Stimulated activated CD8-positive, alpha-beta memory T cell treated with anti-CD3 and anti-CD28 coated beads, Interleukin-12 subunit alpha, Interleukin-12 subunit beta, amount 100 ng/mL, for 24 hours (primary cell): ENCODE measurements around the gene ZNF628.
"Not testable (repeated sequence)": the region's sequence is repeated elsewhere in the genome, so short reads cannot be mapped to it uniquely, and the experiment has no call there.

Source experiments
- DNase-seq: peaks from one replicate; pipeline ENCODE4 v3.0.0-alpha.2; 2020; ENCODE audit errors: extremely low read depth

The ZNF628 gene

GRCh38 chr19:55476100-55476775 lies at the start of gene ZNF628:
TSS of gene ZNF628 (plus strand) at chr19:55476617. CDS start at chr19:55479911, 3,294 bp downstream.
- DNase-seq, result peak; percentile 96

- no peak for DNase-seq
Measured at GRCh38 chr19:55431183-55431582, 45.2 kb upstream of the ZNF628 start.

GRCh38 chr19:55432241-55432959 lies 44.0 kb upstream of the ZNF628 start:
- DNase-seq, result no peak

DNA sequence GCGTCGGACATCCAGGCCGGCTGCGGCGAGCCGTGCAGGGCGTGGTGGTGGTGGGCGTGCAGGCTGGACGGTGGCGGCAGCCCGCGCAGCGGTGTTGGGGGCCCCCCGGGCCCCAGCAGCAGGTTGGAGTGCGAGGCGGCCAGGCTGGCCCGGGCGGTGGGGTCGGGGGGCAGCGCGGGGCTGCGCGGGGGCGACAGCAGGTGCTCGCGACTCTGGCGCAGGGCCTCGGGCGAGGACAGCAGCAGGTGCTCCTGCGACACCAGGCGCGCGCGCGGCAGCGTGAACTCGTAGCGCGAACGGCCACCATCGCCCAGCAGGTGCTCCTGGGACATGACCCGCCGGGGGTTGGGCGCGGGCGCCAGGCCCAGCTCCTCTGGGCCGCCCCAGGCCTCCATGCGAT lies 43.1 kb upstream of the ZNF628 start:
- DNase-seq, result no peak

DNA sequence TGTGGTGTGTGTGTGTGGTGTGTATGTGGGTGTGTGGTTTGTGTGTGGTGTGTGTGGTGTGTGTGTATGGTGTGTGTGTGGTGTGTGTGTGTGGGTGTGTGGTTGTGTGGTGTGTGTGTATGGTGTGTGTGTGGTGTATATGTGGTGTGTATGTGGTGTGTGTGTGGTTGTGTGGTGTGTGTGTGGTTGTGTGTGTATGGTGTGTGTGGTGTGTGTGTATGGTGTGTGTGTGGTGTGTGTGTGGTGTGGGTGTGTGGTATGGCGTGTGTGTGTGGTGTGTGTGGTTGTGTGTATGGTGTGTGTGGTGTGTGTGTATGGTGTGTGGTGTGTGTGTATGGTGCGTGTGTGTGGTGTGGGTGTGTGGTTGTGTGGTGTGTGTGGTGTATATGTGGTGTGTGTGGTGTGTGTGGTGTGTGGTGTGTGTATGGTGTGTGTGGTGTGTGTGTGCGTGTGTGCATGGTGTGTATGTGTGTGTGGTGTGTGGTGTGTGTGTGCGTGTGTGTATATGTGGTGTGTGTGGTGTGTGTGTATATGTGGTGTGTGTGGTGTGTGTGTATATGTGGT lies 42.0 kb upstream of the ZNF628 start:
- no peak for DNase-seq

DNA sequence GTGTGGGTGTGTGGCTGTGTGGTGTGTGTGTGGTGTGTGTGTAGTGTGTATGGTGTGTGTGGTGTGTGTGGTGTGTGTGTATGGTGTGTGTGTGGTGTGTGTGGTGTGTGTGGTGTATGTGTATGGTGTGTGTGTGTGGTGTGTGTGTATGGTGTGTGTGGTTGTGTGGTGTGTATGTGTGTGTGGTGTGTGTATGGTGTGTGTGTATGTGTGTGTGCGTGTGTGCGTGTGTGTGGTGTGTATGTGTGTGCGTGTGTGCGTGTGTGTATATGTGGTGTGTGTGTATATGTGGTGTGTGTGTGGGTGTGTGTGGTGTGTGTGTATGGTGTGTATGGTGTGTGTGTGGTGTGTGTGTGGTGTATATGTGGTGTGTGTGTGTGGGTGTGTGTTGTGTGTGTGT lies 41.4 kb upstream of the ZNF628 start:
- DNase-seq, result no peak

- no peak for DNase-seq
Measured at GRCh38 chr19:55436847-55437246, 39.6 kb upstream of the ZNF628 start.

- DNase-seq, result no peak
Measured at GRCh38 chr19:55437410-55437809, 39.0 kb upstream of the ZNF628 start.

DNA sequence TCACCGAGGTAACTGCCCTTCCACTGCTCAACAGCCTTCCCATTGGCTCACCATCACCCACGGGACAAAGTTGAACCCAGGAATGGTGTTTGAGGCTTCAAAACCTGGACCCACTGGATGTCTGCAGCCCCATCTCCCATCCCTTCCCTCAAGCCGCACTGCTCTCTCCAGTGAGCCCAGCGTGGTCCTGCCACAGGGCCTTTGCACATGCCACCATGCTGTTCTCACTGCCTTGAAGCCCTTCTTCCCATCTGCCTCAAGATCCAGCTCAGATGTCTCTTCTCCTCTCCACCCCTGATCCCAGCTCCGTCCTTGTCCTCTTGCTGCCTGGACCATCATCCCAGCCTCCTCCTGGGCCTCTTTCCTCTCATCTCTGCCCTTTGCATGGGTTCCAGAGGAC lies 37.4 kb upstream of the ZNF628 start:
- DNase-seq, result no peak

DNA sequence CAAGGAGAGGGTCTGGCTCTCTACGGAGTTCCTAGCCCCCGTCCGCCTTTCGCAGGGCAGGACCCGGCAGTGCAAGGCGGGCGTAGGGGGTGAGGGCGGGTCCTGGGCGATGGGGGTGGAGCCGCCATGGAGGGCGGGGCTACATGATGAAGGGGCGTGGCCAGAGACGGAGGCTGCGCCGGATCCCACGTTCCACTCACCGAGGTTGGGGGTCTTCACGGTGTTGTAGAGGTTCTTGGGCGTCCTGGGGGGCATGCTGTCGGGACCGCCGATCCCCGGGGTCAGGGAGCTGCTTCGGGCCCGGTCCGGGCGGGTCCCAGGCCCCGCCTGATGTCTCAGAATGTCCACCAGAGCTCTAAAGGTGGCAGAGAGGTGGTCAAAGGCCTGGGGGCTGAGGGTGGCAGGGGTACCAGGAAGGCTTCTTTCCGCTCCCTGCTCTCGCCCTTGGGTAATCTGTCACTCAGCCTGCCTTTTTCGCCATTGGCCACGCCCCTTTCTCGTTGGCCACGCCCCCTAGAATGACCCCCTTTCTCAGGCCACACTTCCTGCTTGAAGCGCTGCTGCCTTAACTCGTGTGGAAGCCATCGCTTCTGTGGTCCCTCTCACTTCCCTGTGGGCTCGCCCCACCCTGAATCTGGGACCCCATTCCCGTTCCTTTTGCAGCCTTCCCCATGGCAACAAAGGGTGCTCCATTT lies 35.9 kb upstream of the ZNF628 start:
- DNase-seq, result no peak

DNA sequence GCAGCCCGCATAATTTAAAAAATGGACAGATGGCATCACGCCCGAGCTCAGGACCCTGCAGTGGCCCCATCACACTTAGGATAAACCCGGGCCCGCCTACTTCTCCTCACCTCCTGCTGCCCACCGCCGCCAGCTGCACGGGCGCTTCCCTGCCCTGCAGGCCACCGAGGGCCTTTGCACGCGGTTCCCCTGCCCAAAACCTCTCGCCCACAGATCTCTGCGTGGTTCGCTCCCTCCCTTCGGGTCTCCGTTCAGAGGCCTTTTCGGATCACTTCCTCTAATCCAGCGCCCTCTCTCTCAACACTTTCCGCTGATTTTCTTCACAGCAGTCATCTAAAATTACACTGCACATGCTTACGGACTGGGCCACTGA lies 35.1 kb upstream of the ZNF628 start:
- no peak for DNase-seq

- no peak for DNase-seq
Measured at GRCh38 chr19:55441692-55442321, 34.6 kb upstream of the ZNF628 start.

DNA sequence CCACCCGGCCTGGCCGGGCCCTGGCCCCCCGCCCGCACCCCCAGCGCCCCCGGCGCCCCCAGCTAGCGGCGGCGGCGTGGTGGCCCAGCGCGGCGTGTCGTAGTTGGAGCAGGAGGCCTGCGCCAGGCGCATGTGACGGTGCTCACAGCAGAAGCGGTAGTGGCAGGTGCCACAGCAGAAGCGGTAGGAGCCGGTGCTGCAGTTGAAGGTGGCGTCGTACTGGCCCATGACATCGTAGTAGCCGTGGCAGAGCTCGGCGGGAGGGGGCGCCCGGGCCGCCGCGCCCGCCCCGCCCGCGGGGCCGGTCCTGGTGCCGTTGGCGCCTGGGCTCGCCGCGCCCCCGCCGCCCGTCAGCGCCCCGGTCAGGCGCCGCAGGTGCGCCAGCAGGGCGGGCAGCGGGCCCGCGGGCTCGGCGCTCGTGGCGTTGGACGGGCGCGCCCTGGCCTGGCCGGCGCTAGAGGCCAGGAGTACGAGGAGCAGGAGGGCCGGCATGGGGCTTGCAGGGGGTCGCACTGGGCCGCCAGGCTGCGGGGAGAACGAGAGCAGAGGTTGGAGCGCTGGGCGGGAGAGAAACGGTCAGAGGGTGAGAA lies 34.0 kb upstream of the ZNF628 start:
- no peak for DNase-seq

DNA sequence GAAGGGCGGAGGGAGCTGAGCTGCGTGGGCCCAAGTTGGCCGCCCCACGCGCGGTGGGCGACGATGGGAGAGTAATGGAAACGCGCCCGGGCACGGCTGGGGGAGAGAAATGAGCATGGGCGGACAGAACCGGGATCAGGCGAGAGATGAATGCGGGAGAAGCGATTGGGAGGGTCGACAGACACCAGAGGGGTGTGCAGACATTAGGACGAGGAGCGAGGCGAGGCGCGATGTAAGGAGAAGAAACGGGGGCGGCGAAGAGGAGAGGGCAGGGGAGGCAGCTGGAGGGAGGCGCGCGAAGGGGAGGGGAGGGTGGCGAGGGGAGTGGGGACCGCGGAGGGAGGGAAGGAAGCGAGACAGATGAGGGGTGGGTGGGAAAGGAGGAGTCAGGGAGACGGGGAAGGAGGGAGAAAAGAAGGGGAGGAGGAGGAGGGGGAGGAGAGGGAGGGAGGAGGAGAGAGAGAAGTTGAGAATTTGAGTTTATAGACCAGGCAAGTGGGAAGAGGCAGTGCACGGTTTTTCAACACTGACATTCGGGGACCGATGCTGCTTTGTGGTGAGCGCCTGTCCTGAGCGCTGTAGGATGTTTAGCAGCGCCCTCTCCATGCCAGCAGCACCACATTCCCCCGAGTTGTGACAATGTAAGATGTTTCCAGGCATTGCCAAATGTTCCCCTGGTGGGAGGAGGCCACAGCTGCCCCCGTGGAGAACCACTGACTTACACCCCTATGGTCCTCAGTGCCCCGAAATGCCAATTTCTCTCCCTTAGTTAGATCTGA lies 33.2 kb upstream of the ZNF628 start, which contains the start of gene SHISA7:
SHISA7 (minus strand) TSS at position 256 of the 779 bp plus-strand sequence. CDS start 437 bp downstream, outside the sequence.
- no peak for DNase-seq

DNA sequence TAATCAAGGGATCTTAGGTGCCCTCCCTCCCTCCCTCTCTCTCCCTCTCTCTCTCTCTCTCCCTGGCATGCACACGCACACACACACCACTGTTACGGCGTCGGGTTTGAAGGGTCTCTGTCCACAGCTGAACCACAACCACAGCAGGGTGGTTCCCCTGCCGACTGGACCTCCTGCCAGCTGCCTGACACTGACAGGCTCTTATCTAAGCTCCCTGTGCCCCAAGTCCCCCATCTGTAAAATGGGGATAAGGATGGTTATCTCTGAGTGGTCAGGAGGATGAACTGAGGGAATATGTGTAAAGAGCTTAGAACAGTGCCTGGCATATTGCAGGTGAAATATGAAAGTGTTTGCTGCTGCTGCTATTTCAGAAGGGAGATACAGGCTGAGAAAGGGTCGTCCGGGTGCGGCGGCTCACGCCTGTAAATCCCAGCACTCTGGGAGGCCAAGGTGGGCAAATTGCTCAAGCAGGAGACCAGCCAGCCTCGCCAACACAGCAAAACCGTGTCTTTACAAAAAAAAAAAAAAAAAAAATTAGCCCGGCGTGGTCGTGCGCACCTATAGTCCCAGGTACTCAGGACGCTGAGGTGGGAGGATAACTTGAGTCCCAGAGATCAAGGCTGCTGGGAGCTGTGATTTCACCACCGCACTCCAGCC lies 32.5 kb upstream of the ZNF628 start:
- DNase-seq, result no peak

- no peak for DNase-seq
Measured at GRCh38 chr19:55444646-55445045, 31.8 kb upstream of the ZNF628 start.

DNA sequence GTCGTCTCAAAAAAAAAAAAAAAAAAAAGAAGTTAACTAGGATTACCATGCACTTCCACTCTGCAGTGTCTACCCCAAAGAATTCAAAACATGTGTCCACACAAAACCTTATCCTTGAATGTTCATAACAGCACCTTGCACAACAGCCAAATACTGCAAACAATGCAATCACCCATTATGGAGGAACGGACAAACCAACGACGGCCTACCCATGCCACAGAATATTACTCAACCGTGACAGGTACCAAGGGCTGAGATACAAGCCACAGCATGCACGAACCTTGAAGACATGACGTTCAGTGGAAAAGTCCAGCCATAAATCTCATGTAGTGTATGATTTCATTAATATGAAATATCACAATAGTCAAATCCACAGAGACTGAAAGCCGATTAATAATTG lies 30.4 kb upstream of the ZNF628 start:
- no peak for DNase-seq

- DNase-seq, result no peak
Measured at GRCh38 chr19:55447421-55448174, 28.8 kb upstream of the ZNF628 start.

- not testable (repeated sequence) for DNase-seq
Measured at GRCh38 chr19:55448175-55448490, 28.3 kb upstream of the ZNF628 start.

DNA sequence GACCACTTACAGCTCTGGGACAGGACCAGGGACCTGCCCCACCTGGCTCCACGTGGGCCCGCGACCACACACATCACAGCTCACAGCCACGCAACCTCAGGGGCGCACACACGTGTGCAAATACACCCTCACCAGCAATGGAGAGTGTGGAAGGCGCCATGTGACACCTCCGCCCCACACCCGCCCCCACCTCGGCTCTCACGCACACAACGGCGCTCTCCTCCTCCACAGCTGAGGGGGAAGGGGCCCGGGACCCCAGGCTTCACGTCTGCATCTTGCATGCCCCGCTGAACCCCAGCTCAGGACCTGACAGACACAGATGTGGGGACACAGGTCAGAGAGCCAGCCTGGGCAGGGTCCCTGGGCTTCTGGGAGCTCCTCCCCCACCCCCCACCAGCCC lies 26.9 kb upstream of the ZNF628 start:
- no peak for DNase-seq
